ENCODE results near the gene DNAJC5. TPM values are rescaled to one million over a fixed set of nuclear protein-coding genes. Genes with fewer than 3 reads are reported as not detected.

Gene DNAJC5
- total and polyA plus RNA-seq, 10 donors, result 12.7 to 83.1 (median 58.6) TPM

GRCh38 chr20:63933646-63934045, 38.7 kb downstream of the DNAJC5 start:
- intact Hi-C loops (cut with DNase I; ENCODE audit: low total_unique reads), result no loop called here

GRCh38 chr20:63934271-63935068, 39.5 kb downstream of the DNAJC5 start:
- no peak overlapping the region for H3K4me3 ChIP-seq
- intact Hi-C loops (cut with DNase I; ENCODE audit: low total_unique reads), result no loop called here
- no peak overlapping the region for H3K27ac ChIP-seq
- no peaks in the 10 kb centered on the region for H3K9me3 ChIP-seq
- H3K27me3 ChIP-seq (replicated peaks in 1 of 7), result no peaks in the 10 kb centered on the region
- peaks cover 0 to 25% (median 8%) of the 10 kb centered on the region in 6 donors for H3K4me1 ChIP-seq
- 81 to 90% (median 85%) methylated on average over 37 of the region's 37 CpGs for WGBS, 5 donors
- peaks cover 3 to 100% (median 77%) of the 10 kb centered on the region in 6 donors for H3K36me3 ChIP-seq
- DNase-seq, result peak; percentile 71
- TF ChIP-seq CTCF (IDR thresholded peaks at IDR 0.05 in 8 of 11, conservative IDR thresholded peaks at IDR 0.05 in 3 of 11) (peak in 4 of 11 experiments; percentile 7 to 33 (median 20)), POLR2AphosphoS5 (IDR thresholded peaks at IDR 0.05) (peak in 1 of 3 donors; percentile 53), POLR2A (IDR thresholded peaks at IDR 0.05) (no peak)

More at GRCh38 chr20:63933646-63934045, 38.7 kb downstream of the DNAJC5 start:
- DNase-seq, result no peak
- TF ChIP-seq POLR2AphosphoS5 (IDR thresholded peaks at IDR 0.05) (no peak), POLR2A (IDR thresholded peaks at IDR 0.05) (no peak), CTCF (IDR thresholded peaks at IDR 0.05 in 8 of 11, conservative IDR thresholded peaks at IDR 0.05 in 3 of 11) (no peak)
- Histone ChIP-seq H3K4me3 (no peak overlapping the region), H3K27ac (no peak overlapping the region), H3K4me1 (peaks cover 0 to 17% (median 3%) of the 10 kb centered on the region in 6 donors), H3K27me3 (replicated peaks in 1 of 7) (no peaks in the 10 kb centered on the region), H3K9me3 (no peaks in the 10 kb centered on the region), H3K36me3 (peaks cover 3 to 100% (median 77%) of the 10 kb centered on the region in 6 donors)
- 87 to 93% (median 91%) methylated on average over 5 of the region's 5 CpGs for WGBS, 5 donors

GRCh38 chr20:63935447-63935846, 40.5 kb downstream of the DNAJC5 start:
- Histone ChIP-seq H3K27ac (no peak overlapping the region), H3K36me3 (peaks cover 3 to 100% (median 76%) of the 10 kb centered on the region in 6 donors), H3K27me3 (replicated peaks in 1 of 7) (no peaks in the 10 kb centered on the region), H3K9me3 (no peaks in the 10 kb centered on the region), H3K4me3 (no peak overlapping the region), H3K4me1 (peaks cover 0 to 35% (median 8%) of the 10 kb centered on the region in 6 donors)
- TF ChIP-seq POLR2AphosphoS5 (IDR thresholded peaks at IDR 0.05), result no peak
- no peak for TF ChIP-seq CTCF (IDR thresholded peaks at IDR 0.05 in 8 of 11, conservative IDR thresholded peaks at IDR 0.05 in 3 of 11)
- TF ChIP-seq POLR2A (IDR thresholded peaks at IDR 0.05), result no peak
- intact Hi-C loops (cut with DNase I; ENCODE audit: low total_unique reads), result no loop called here
- 91 to 99% (median 96%) methylated on average over 6 to 9 of the region's 9 CpGs for WGBS, 5 donors
- DNase-seq, result no peak

- H3K9me3 ChIP-seq, result no peaks in the 10 kb centered on the region
- H3K4me1 ChIP-seq, result peaks cover 0 to 54% (median 23%) of the 10 kb centered on the region in 6 donors
- intact Hi-C loops (cut with DNase I; ENCODE audit: low total_unique reads), result no loop called here
- H3K4me3 ChIP-seq, result no peak overlapping the region
- H3K27ac ChIP-seq, result no peak overlapping the region
- 87 to 94% (median 91%) methylated on average over 14 of the region's 14 CpGs for WGBS, 5 donors
- TF ChIP-seq POLR2AphosphoS5 (IDR thresholded peaks at IDR 0.05), result no peak
- TF ChIP-seq CTCF (IDR thresholded peaks at IDR 0.05 in 8 of 11, conservative IDR thresholded peaks at IDR 0.05 in 3 of 11), result no peak
- TF ChIP-seq POLR2A (IDR thresholded peaks at IDR 0.05), result no peak
- H3K27me3 ChIP-seq (replicated peaks in 1 of 7), result no peaks in the 10 kb centered on the region
- no peak for DNase-seq
- peaks cover 0 to 93% (median 65%) of the 10 kb centered on the region in 6 donors for H3K36me3 ChIP-seq
Observed at GRCh38 chr20:63937596-63937995, 42.7 kb downstream of the DNAJC5 start.
